Right lobe of liver (tissue), 4 donors: ENCODE measurements around the gene BLM.
A peak's percentile ranks its signal among the peaks of the same experiment; 100 is the strongest.

Experiments used
- POLR2A ChIP-seq: fragments of 450-650 bp; IDR thresholded peaks from one replicate; pipeline ENCODE4 v1.6.1; 2017; ENCODE audit warnings: antibody characterized with exemption, mild to moderate bottlenecking
- TF ChIP-seq, protein P1 (sequence below), 4 donors: fragments of 200-600 bp in 3 of 4; fragments of 450-650 bp in 1 of 4; IDR thresholded peaks; one replicate each; pipeline versions ENCODE4 v1.5.1 to v1.8.0; 2016 to 2022; ENCODE audit warnings: antibody characterized with exemption in 4 of 4, mild to moderate bottlenecking in 2 of 4
- donor health status: DM: no; HTN: no; CAD: no.
- donor health status: DM: no; HTN: no; CAD: no.
- donor health status: DM: no; HTN: yes; CAD: no.

DNA sequence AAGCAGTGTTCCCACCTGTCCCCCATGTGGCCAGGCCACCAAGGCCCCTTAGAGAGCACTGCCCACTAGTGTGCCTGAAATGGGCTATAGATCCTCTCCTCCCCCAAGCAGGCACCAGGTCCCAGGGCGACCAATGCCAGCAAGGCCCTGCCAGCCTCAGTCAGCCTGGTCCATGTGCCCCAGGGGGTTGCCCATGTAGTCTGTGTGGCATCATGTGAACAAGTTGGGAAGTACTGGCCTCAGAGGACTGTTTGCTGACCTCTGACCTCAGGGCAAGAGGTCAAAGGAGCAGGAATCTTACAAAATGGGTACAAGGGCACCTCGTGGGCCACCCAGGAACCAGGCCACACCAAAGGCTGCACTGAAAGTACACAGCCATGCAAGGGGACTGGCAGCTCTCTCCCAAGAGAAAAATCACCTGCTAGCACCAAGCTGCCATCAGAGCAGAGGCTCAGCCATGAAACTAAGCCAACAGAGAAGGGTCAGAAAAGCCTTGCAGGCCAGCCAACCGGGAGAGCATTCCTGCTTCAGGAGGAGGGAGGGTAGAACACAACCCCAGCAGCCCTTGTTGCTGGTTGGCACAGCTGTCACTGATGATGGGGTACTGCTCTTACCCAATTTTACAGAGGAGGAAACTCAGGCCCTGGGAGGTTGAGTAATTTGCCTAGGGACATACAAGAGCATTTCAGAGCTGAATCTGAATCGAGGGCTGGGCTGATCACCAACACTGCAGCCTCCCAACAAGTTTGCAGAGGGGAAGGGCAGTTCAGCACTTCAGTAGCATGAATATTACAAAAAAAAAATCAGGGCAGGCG, 146.0 kb downstream of the BLM start:
- TF ChIP-seq, protein P1, sequence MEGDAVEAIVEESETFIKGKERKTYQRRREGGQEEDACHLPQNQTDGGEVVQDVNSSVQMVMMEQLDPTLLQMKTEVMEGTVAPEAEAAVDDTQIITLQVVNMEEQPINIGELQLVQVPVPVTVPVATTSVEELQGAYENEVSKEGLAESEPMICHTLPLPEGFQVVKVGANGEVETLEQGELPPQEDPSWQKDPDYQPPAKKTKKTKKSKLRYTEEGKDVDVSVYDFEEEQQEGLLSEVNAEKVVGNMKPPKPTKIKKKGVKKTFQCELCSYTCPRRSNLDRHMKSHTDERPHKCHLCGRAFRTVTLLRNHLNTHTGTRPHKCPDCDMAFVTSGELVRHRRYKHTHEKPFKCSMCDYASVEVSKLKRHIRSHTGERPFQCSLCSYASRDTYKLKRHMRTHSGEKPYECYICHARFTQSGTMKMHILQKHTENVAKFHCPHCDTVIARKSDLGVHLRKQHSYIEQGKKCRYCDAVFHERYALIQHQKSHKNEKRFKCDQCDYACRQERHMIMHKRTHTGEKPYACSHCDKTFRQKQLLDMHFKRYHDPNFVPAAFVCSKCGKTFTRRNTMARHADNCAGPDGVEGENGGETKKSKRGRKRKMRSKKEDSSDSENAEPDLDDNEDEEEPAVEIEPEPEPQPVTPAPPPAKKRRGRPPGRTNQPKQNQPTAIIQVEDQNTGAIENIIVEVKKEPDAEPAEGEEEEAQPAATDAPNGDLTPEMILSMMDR (IDR thresholded peaks at IDR 0.05) = no peak
- peak; percentile 57 for TF ChIP-seq POLR2A
